ENCODE results near the gene ZNF513.
"Not testable (repeated sequence)": the region's sequence is repeated elsewhere in the genome, so short reads cannot be mapped to it uniquely, and the experiment has no call there.

Gene ZNF513

DNA sequence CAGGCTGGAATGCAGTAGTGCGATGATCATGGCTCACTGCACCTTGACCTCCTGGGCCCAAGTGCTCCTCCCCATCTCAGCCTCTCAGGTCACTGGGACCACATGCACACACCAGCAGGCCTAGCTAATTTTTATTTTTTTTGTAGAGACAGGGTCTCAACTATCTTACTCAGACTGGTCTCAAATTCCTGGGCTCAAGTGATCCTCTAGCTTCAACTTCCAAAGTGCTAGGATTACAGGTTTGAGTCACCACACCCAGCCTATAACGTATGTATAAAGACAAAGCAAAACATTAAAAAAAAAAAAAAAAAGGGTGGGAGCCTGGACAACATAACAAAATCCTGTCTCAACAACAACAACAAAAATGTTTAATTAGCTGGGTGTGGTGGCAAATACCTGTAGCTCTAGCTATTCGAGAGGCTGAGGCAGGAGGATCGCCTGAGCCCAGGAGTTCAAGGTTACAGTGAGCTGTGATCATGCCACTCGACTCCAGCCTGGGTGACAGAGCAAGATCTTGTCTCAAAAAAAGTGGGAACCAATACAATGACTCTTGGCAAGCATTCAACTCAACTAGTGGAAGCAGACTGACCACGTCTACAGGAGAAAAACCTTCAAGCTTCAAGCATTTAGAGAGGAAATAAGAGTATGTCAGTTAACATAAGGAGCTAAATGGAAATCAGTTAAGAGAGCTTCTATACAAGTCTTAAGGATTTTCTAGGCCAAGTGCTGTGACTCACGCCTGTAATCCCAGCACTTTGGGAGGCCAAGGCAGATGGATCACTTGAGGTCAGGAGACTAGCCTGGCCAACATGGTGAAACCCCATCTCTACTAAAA lies 26.6 kb downstream of the ZNF513 start:
- WGBS, 2 experiments (ENCODE audit: insufficient coverage in 2 of 2): 88 to 89% methylated on average over 5 to 6 of the region's 7 CpGs
- no peak overlapping the region for H3K4me3 ChIP-seq (ENCODE audit: extremely low read depth, insufficient read depth, low read length, poor library complexity, severe bottlenecking)
- peaks cover 11% of the 10 kb centered on the region for H3K9me3 ChIP-seq (ENCODE audit: control insufficient read depth, low read length)
- H3K4me1 ChIP-seq (ENCODE audit: control insufficient read depth, insufficient read depth, low read length, poor library complexity, severe bottlenecking): peaks cover 13% of the 10 kb centered on the region
- H3K36me3 ChIP-seq (ENCODE audit: control insufficient read depth, insufficient read depth, low read length): peaks cover 32% of the 10 kb centered on the region
- H3K27ac ChIP-seq (ENCODE audit: low read depth, low read length, severe bottlenecking): no peak overlapping the region

GRCh38 chr2:27353386-27353761 lies 27.2 kb downstream of the ZNF513 start:
- WGBS, 2 experiments (ENCODE audit: insufficient coverage in 2 of 2): 91 to 98% methylated on average over 4 of the region's 5 CpGs
- Histone ChIP-seq H3K4me1 (ENCODE audit: control insufficient read depth, insufficient read depth, low read length, poor library complexity, severe bottlenecking) (peaks cover 13% of the 10 kb centered on the region), H3K36me3 (ENCODE audit: control insufficient read depth, insufficient read depth, low read length) (peaks cover 31% of the 10 kb centered on the region)
- H3K9me3 ChIP-seq (ENCODE audit: control insufficient read depth, low read length); H3K4me3 ChIP-seq (ENCODE audit: extremely low read depth, insufficient read depth, low read length, poor library complexity, severe bottlenecking); H3K27ac ChIP-seq (ENCODE audit: low read depth, low read length, severe bottlenecking): not testable (repeated sequence)

DNA sequence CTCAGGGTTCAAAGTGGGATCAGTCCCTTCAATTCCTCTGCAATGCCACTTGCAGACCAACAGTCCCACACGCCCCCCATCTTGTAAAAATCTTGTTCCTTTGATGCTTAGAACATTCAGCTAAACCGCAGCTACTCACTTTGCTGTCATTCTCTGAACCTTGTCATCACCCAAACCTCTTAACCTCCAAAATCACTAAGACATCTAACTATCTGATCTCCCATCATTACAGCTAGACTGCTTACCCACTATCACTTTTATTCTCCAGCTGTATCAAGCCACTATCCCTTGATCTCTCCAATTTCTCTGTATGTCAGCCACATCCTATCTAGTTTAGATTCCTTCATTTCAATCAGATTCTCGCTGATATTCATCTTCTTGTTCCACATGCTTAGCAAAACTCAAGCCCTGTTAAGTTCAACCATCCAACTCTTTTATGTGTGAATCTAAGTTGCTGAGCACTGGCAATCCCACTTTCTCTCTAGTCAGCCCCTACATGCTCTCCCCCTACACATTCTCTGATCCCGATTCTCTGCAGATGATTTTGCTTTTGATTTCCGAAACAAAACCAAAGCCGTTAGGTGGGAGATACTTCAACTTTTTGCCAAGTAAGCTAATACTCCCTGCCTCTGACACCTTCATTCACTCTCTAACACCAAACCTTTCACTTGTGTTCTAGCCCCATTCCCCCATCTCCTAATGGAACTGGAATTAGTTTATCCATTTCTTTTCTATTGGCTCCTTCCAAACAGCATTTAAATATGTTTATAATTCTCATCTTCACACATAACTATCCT lies 28.5 kb downstream of the ZNF513 start:
- WGBS, 2 experiments (ENCODE audit: insufficient coverage in 2 of 2): 95% methylated on average over 4 to 6 of the region's 6 CpGs
- H3K4me3 ChIP-seq (ENCODE audit: extremely low read depth, insufficient read depth, low read length, poor library complexity, severe bottlenecking): no peak overlapping the region
- H3K9me3 ChIP-seq (ENCODE audit: control insufficient read depth, low read length): no peaks in the 10 kb centered on the region
- peaks cover 41% of the 10 kb centered on the region for H3K36me3 ChIP-seq (ENCODE audit: control insufficient read depth, insufficient read depth, low read length)
- H3K4me1 ChIP-seq (ENCODE audit: control insufficient read depth, insufficient read depth, low read length, poor library complexity, severe bottlenecking): peaks cover 13% of the 10 kb centered on the region
- no peak overlapping the region for H3K27ac ChIP-seq (ENCODE audit: low read depth, low read length, severe bottlenecking)

DNA sequence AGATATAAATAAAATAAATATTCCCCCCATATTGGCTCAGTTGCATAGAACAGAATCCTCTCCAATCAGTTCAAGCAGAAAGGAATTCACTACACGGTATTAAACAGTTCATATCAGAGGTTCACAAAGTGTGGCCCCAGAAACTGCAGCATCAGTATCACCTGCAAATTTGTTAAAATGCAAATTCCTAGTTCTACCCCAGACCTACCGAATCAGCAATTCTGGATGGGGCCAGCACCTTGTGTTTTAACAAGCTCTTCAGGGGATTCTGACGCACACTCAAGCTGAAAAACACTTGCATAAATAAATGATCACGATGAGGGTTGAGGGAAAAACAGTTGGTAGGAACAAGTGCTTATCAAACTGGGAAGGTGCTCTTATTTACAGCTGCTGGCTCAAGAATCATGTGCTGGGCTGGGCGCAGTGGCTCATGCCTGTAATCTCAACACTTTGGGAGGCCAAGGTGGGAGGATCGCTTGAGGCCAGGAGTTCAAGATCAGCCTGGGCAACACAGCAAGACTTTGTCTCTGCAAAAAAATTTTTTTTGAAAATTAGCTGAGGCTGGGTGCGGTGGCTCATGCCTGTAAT lies 30.3 kb downstream of the ZNF513 start:
- H3K36me3 ChIP-seq (ENCODE audit: control insufficient read depth, insufficient read depth, low read length): peaks cover 47% of the 10 kb centered on the region
- no peaks in the 10 kb centered on the region for H3K9me3 ChIP-seq (ENCODE audit: control insufficient read depth, low read length)
- H3K4me3 ChIP-seq (ENCODE audit: extremely low read depth, insufficient read depth, low read length, poor library complexity, severe bottlenecking): no peak overlapping the region
- WGBS, 2 experiments (ENCODE audit: insufficient coverage in 2 of 2): 89 to 95% methylated on average over 6 to 7 of the region's 7 CpGs
- peaks cover 13% of the 10 kb centered on the region for H3K4me1 ChIP-seq (ENCODE audit: control insufficient read depth, insufficient read depth, low read length, poor library complexity, severe bottlenecking)
- H3K27ac ChIP-seq (ENCODE audit: low read depth, low read length, severe bottlenecking): no peak overlapping the region

DNA sequence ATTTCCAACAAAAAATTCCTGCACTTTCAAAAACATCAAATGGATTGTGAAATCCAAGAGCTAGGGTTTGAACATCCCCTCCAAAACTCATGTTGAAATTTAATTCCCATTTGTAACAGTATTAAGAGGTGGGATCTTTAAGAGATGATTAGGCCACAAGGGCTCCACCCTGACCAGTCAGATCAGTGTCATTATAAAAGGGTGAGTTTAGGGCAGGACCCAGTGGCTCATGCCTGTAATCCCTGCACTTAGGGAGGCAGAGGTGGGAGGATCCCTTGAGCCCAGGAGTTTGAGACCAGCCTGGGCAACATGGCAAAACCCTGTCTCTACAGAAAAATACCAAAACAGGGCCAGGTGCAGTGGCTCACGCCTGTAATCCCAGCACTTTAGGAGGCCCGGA lies 32.9 kb downstream of the ZNF513 start:
- peaks cover 2% of the 10 kb centered on the region for H3K4me1 ChIP-seq (ENCODE audit: control insufficient read depth, insufficient read depth, low read length, poor library complexity, severe bottlenecking)
- no peak overlapping the region for H3K4me3 ChIP-seq (ENCODE audit: extremely low read depth, insufficient read depth, low read length, poor library complexity, severe bottlenecking)
- H3K36me3 ChIP-seq (ENCODE audit: control insufficient read depth, insufficient read depth, low read length): peaks cover 50% of the 10 kb centered on the region
- WGBS, 2 experiments (ENCODE audit: insufficient coverage in 2 of 2): 92 to 96% methylated on average over 2 of the region's 2 CpGs
- H3K27ac ChIP-seq (ENCODE audit: low read depth, low read length, severe bottlenecking): no peak overlapping the region
- H3K9me3 ChIP-seq (ENCODE audit: control insufficient read depth, low read length): no peaks in the 10 kb centered on the region

- no peaks in the 10 kb centered on the region for H3K4me1 ChIP-seq (ENCODE audit: control insufficient read depth, insufficient read depth, low read length, poor library complexity, severe bottlenecking)
- H3K4me3 ChIP-seq (ENCODE audit: extremely low read depth, insufficient read depth, low read length, poor library complexity, severe bottlenecking): no peak overlapping the region
- H3K9me3 ChIP-seq (ENCODE audit: control insufficient read depth, low read length): no peaks in the 10 kb centered on the region
- no peak overlapping the region for H3K27ac ChIP-seq (ENCODE audit: low read depth, low read length, severe bottlenecking)
- H3K36me3 ChIP-seq (ENCODE audit: control insufficient read depth, insufficient read depth, low read length): peaks cover 95% of the 10 kb centered on the region
- 97 to 100% methylated on average over 7 of the region's 7 CpGs for WGBS, 2 experiments (ENCODE audit: insufficient coverage in 2 of 2)
These were observed 44.4 kb downstream of the ZNF513 start for GRCh38 chr2:27336173-27336572.

DNA sequence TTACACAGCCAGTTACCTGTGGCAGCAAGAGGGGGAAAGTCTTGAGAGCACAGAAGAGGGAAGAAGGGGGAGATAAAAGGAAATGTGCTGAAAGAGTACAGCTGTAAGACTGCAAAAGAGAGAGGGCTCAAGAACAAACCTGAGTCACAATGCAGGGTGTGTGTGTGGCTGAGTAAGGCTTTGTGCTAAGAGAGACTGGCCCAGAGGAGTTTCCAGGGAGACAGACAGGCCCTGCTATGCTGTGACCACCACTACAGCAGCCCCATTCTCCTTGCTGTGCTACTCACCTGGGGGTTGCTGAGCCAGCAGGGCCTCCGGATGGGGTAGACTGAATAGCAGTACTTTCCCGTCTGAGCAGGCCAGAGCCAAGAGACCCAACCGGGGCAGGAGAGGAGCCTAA lies 45.2 kb downstream of the ZNF513 start:
- WGBS, 2 experiments (ENCODE audit: insufficient coverage in 2 of 2): 100% methylated on average over 1 to 2 of the region's 3 CpGs
- H3K27ac ChIP-seq (ENCODE audit: low read depth, low read length, severe bottlenecking): no peak overlapping the region
- H3K9me3 ChIP-seq (ENCODE audit: control insufficient read depth, low read length): no peaks in the 10 kb centered on the region
- H3K36me3 ChIP-seq (ENCODE audit: control insufficient read depth, insufficient read depth, low read length): peaks cover 95% of the 10 kb centered on the region
- no peaks in the 10 kb centered on the region for H3K4me1 ChIP-seq (ENCODE audit: control insufficient read depth, insufficient read depth, low read length, poor library complexity, severe bottlenecking)
- no peak overlapping the region for H3K4me3 ChIP-seq (ENCODE audit: extremely low read depth, insufficient read depth, low read length, poor library complexity, severe bottlenecking)
